Hepatocyte (in vitro differentiated cells): ENCODE results near the gene DNAH7.

ENCODE experiments used
- EZH2 ChIP-seq: fragments of 200-600 bp; sonication (generic); IDR thresholded peaks from 2 replicates; pipeline ENCODE4 v1.6.1; 2016; ENCODE audit warnings: antibody characterized with exemption, mild to moderate bottlenecking, borderline replicate concordance
- EZH2phosphoT487 ChIP-seq: fragments of 200-600 bp; sonication (generic); IDR thresholded peaks from one replicate; pipeline ENCODE4 v1.6.1; 2018; ENCODE audit warnings: antibody characterized with exemption, mild to moderate bottlenecking, low read depth, moderate library complexity; ENCODE audit not compliant: unreplicated experiment, severe bottlenecking
- TF ChIP-seq, protein P1 (sequence below): fragments of 200-600 bp; sonication (generic); IDR thresholded peaks from 2 replicates; pipeline ENCODE4 v1.5.1; 2016; ENCODE audit warnings: antibody characterized with exemption, mild to moderate bottlenecking; ENCODE audit not compliant: poor library complexity

DNA sequence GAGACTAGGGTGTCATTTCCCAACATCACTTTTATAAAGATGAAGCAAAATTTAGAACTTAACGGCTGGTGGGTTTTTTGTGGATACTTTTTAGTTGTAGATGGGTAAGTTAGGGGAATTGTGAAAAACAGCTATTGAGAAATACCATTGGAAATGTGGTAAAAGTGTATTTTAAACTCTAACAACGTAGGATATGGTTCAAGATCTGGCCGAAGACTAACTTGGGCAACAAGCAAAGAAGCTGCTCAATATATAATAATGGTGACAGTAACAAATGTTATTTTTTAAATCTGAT lies 1.6 kb downstream of the DNAH7 start:
- TF ChIP-seq, protein P1, sequence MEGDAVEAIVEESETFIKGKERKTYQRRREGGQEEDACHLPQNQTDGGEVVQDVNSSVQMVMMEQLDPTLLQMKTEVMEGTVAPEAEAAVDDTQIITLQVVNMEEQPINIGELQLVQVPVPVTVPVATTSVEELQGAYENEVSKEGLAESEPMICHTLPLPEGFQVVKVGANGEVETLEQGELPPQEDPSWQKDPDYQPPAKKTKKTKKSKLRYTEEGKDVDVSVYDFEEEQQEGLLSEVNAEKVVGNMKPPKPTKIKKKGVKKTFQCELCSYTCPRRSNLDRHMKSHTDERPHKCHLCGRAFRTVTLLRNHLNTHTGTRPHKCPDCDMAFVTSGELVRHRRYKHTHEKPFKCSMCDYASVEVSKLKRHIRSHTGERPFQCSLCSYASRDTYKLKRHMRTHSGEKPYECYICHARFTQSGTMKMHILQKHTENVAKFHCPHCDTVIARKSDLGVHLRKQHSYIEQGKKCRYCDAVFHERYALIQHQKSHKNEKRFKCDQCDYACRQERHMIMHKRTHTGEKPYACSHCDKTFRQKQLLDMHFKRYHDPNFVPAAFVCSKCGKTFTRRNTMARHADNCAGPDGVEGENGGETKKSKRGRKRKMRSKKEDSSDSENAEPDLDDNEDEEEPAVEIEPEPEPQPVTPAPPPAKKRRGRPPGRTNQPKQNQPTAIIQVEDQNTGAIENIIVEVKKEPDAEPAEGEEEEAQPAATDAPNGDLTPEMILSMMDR = no peak
- TF ChIP-seq EZH2 (no peak), EZH2phosphoT487 (no peak)
